Erythroblast (primary cell): ENCODE data around the gene GLIS2.

ENCODE experiments used
- GATA1 ChIP-seq: IDR thresholded peaks from 2 replicates; pipeline ENCODE4 v1.6.1; 2011; ENCODE audit warnings: low read depth, mild to moderate bottlenecking, control low read depth, low read length, moderate library complexity
- POLR2A ChIP-seq: IDR thresholded peaks from 2 replicates; pipeline ENCODE4 v1.6.1; 2011; ENCODE audit warnings: mild to moderate bottlenecking, low read length

DNA sequence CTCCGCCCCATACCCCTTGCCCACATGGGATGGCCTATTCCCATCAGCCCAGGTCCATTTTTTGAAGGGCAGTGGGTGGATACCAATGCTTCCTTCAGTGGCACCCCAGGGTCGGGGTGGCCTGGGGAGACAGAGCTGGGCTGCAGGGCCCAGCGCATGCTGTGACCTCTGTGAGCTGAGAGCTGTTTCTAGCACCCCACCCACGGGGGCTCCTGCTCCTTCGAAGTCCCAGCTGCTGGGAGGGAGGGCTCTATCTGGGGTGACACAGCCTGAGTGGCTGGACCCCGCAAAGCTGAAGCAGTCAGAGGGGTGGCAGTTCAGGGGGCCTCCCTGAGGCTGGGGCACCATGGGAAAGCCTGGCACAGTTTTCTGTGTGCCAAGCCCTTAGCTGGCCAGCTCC, 24.6 kb downstream of the GLIS2 start:
- no peak for TF ChIP-seq POLR2A
- TF ChIP-seq GATA1, result no peak
